ENCODE measurements around the gene STIM1.

DNA sequence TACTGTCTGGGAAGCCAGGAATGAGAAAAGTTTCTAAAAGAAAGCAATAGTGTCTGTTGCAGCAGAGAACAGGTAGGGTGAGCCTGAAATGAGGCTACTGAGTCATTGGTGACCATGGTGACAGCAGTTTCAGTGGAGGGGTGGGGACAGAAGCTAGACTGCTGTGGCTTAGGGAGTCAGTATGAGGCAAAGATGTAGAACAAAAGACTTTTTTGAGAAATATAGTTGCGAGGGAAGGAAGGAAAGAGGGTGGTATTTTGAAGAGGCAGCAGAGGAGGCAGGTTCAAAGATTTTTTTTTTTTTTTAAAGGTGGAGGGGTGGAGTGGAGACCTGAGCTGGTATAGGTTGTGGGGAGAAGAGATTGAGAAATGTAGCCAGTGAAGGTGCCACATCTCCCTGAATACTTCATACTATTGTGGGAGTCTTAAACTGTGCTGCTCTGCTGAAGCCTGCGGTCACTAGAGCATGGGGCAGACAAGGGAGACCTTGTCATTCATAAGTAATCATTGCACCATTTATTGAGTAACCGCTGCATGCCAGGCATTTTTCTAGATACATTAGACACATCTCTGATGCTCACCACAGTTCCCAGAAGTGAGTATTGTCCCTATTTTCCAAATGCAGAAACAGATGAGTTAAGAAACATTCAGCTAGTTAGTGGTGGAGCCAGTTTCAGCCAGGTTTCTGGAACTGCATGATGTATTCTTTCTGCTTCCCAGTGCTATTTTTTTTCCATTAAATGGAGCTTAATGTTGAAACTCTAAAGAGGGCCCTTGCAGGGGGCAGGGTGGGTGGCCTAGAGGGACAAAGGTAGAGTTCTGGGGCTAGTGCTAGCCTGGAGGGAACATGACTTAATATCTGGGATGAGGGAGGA is 49.9 kb downstream of the STIM1 start:
- TF ChIP-seq, protein P1, sequence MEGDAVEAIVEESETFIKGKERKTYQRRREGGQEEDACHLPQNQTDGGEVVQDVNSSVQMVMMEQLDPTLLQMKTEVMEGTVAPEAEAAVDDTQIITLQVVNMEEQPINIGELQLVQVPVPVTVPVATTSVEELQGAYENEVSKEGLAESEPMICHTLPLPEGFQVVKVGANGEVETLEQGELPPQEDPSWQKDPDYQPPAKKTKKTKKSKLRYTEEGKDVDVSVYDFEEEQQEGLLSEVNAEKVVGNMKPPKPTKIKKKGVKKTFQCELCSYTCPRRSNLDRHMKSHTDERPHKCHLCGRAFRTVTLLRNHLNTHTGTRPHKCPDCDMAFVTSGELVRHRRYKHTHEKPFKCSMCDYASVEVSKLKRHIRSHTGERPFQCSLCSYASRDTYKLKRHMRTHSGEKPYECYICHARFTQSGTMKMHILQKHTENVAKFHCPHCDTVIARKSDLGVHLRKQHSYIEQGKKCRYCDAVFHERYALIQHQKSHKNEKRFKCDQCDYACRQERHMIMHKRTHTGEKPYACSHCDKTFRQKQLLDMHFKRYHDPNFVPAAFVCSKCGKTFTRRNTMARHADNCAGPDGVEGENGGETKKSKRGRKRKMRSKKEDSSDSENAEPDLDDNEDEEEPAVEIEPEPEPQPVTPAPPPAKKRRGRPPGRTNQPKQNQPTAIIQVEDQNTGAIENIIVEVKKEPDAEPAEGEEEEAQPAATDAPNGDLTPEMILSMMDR (IDR thresholded peaks at IDR 0.05; ENCODE audit: low read length), result no peak
- no peak for TF ChIP-seq EZH2 (IDR thresholded peaks at IDR 0.05; ENCODE audit: borderline replicate concordance, low read length)

All from OCI-LY1 (cell line).